IMR-90 (cell line): ENCODE data around the gene TRMT13. TPM values are rescaled to one million over a fixed set of nuclear protein-coding genes. Genes with fewer than 3 reads are reported as not detected.

ENCODE experiments used
- ATAC-seq: fragments of 200-7000 bp; cut with Tn5 transposase; 2 replicates; pipeline ENCODE4 v1.9.1; 2020; ENCODE audit warnings: low read depth, mild to moderate bottlenecking, moderate library complexity
- BruUV-seq: library from RNA; stranded (reverse); fragments of 400-500 nt; replicated peaks from 2 replicates; lab custom pipeline; 2021; lab: Mats Ljungman, UMichigan
- CTCF ChIA-PET: fragments of 300-600 bp; formaldehyde crosslinking; extraction: SDS; loops from one replicate; lab custom pipeline; 2021; ENCODE audit warnings: antibody characterized with exemption; lab: Yijun Ruan, JAX
- POLR2A ChIA-PET: fragments of 300-600 bp; sonication (Branson Sonifier 250); formaldehyde crosslinking; loops from one replicate; lab custom pipeline; 2022; ENCODE audit warnings: antibody characterized with exemption; ENCODE audit not compliant: unreplicated experiment; lab: Charles Lee
- DNase-seq: peaks from one replicate; pipeline ENCODE4 v3.0.0; 2013
- H2AFZ ChIP-seq: replicated peaks from 2 replicates; pipeline ENCODE3; 2013; ENCODE audit warnings: low read length, mild to moderate bottlenecking; ENCODE audit not compliant: poor library complexity
- H2AK5ac ChIP-seq: 2 replicates; pipeline ENCODE4 v1.6.1; 2013; ENCODE audit warnings: low read depth, low read length, inconsistent platforms
- H2AK9ac ChIP-seq: replicated peaks from 2 replicates; pipeline ENCODE3; 2013; ENCODE audit warnings: mild to moderate bottlenecking, low read depth, low read length, moderate library complexity; ENCODE audit not compliant: poor library complexity
- H2BK120ac ChIP-seq: 2 replicates; pipeline ENCODE4 v1.6.1; 2013; ENCODE audit warnings: low read depth, low read length, inconsistent platforms
- H2BK15ac ChIP-seq: 3 replicates; pipeline ENCODE4 v1.6.1; 2013; ENCODE audit warnings: low read depth, low read length, inconsistent platforms
- H2BK20ac ChIP-seq: 2 replicates; pipeline ENCODE4 v1.6.1; 2013; ENCODE audit warnings: low read depth, mild to moderate bottlenecking, inconsistent platforms, low read length, moderate library complexity
- H2BK5ac ChIP-seq: 2 replicates; pipeline ENCODE4 v1.6.1; 2013; ENCODE audit warnings: mild to moderate bottlenecking, low read depth, low read length, inconsistent platforms; ENCODE audit not compliant: poor library complexity, severe bottlenecking
- H3K14ac ChIP-seq: replicated peaks from 2 replicates; pipeline ENCODE4 v1.6.1; 2013; ENCODE audit warnings: low read depth, low read length, inconsistent platforms
- H3K18ac ChIP-seq: 2 replicates; pipeline ENCODE4 v1.6.1; 2013; ENCODE audit warnings: low read depth, low read length, control low read depth
- H3K23ac ChIP-seq: 2 replicates; pipeline ENCODE4 v1.6.1; 2013; ENCODE audit warnings: low read depth, low read length, inconsistent platforms
- H3K27ac ChIP-seq: 2 replicates; pipeline ENCODE4 v1.5.1; 2013; ENCODE audit warnings: mild to moderate bottlenecking, control low read depth, low read length; ENCODE audit not compliant: insufficient read depth
- H3K27me3 ChIP-seq: 2 replicates; pipeline ENCODE4 v1.6.1; 2013; ENCODE audit warnings: low read length; ENCODE audit not compliant: control insufficient read depth, insufficient read depth
- H3K36me3 ChIP-seq: 2 replicates; pipeline ENCODE4 v1.6.1; 2013; ENCODE audit warnings: low read length, mixed read lengths; ENCODE audit not compliant: control insufficient read depth, insufficient read depth
- H3K4ac ChIP-seq: 2 replicates; pipeline ENCODE4 v1.6.1; 2013; ENCODE audit warnings: low read depth, low read length, inconsistent platforms
- H3K4me1 ChIP-seq: 2 replicates; pipeline ENCODE4 v1.6.1; 2013; ENCODE audit warnings: low read length, mixed read lengths; ENCODE audit not compliant: control insufficient read depth, insufficient read depth
- H3K4me2 ChIP-seq: 2 replicates; pipeline ENCODE4 v1.6.1; 2013; ENCODE audit warnings: low read depth, mild to moderate bottlenecking, control low read depth, low read length, moderate library complexity
- H3K4me3 ChIP-seq: 2 replicates; pipeline ENCODE4 v1.5.1; 2013; ENCODE audit warnings: low read depth, mild to moderate bottlenecking, control low read depth, low read length, moderate library complexity; ENCODE audit not compliant: insufficient read depth
- H3K56ac ChIP-seq: 2 replicates; pipeline ENCODE4 v1.6.1; 2013; ENCODE audit warnings: low read length, inconsistent platforms; ENCODE audit not compliant: insufficient read depth; ENCODE audit errors: extremely low read depth
- H3K79me1 ChIP-seq, 2 experiments: 2 replicates each; pipeline ENCODE4 v1.6.1; 2013; ENCODE audit warnings: low read length in 2 of 2, inconsistent platforms in 1 of 2, low read depth in 1 of 2
- H3K9ac ChIP-seq: 2 replicates; pipeline ENCODE4 v1.6.1; 2013; ENCODE audit warnings: low read depth, low read length, control low read depth
- H3K9me1 ChIP-seq: 2 replicates; pipeline ENCODE4 v1.6.1; 2013; ENCODE audit warnings: low read length, inconsistent platforms; ENCODE audit not compliant: insufficient read depth
- H3K9me3 ChIP-seq: 2 replicates; pipeline ENCODE4 v1.6.1; 2013; ENCODE audit warnings: low read length; ENCODE audit not compliant: control insufficient read depth, insufficient read depth
- H4K20me1 ChIP-seq: 2 replicates; pipeline ENCODE4 v1.6.1; 2013; ENCODE audit warnings: low read length, inconsistent platforms; ENCODE audit not compliant: insufficient read depth
- H4K5ac ChIP-seq: 2 replicates; pipeline ENCODE4 v1.6.1; 2013; ENCODE audit warnings: mild to moderate bottlenecking, low read depth, low read length, control low read depth
- H4K8ac ChIP-seq, 2 experiments: 2 replicates each; pipeline ENCODE4 v1.6.1; 2013; ENCODE audit warnings: low read depth in 2 of 2, low read length in 2 of 2, control low read depth in 1 of 2, inconsistent platforms in 1 of 2
- H4K91ac ChIP-seq: 2 replicates; pipeline ENCODE4 v1.6.1; 2013; ENCODE audit warnings: low read depth, low read length, inconsistent platforms; ENCODE audit not compliant: insufficient read depth
- CEBPB ChIP-seq: IDR thresholded peaks from 2 replicates; pipeline ENCODE4 v1.6.1; 2012; ENCODE audit warnings: low read depth, low read length, improper control_type of control experiment
- WGBS, 2 experiments: methylation state at CpG; one replicate each; pipeline versions ENCODE4 v1.1.5 to v1.1.7; 2013; ENCODE audit warnings: missing lambda C conversion rate in 2 of 2; ENCODE audit not compliant: insufficient read length in 1 of 2; ENCODE audit errors: extremely low coverage in 2 of 2; 5-methylcytosine and 5-hydroxymethylcytosine counted together
- dilution Hi-C: fragments of 300-500 bp; cut with HindIII; formaldehyde crosslinking; loops from one replicate; pipeline ENCODE4 v1.14.3; 2018; ENCODE audit warnings: low sequenced_read_pairs; ENCODE audit not compliant: unreplicated experiment
- in situ Hi-C: fragments of 300-500 bp; cut with MboI; formaldehyde crosslinking; loops from 3 replicates; pipeline ENCODE4 v1.14.3; 2019; ENCODE audit warnings: low sequenced_read_pairs, inconsistent platforms, mixed read lengths
- intact Hi-C: fragments of 100-400 bp; cut with micrococcal nuclease; formaldehyde crosslinking; loops from 2 replicates; pipeline ENCODE4 v1.10.0; 2022
- polyA plus RNA-seq, 3 experiments: library from polyadenylated mRNA; depleted of rRNA; stranded (reverse); fragments of >200 nt; gene quantifications; 2 replicates each; pipeline ENCODE4 v1.2.3, GENCODE V29; 2012; ENCODE audit warnings: low replicate concordance in 1 of 3
- total RNA-seq: library from RNA; depleted of rRNA; stranded (reverse); fragments of >200 nt; gene quantifications from 2 replicates; pipeline ENCODE4 v1.2.3, GENCODE V29; 2012
- TF ChIP-seq, protein P1 (sequence below): fragments of 150-350 bp; IDR thresholded peaks from 2 replicates; pipeline ENCODE4 v1.6.1; 2016; ENCODE audit warnings: low read depth, mild to moderate bottlenecking, low read length, moderate library complexity, borderline replicate concordance

The TRMT13 gene
- total and polyA plus RNA-seq, 2 of the 4 experiments (the other 2 are of a cell fraction) = 5.2 to 7.7 TPM

DNA sequence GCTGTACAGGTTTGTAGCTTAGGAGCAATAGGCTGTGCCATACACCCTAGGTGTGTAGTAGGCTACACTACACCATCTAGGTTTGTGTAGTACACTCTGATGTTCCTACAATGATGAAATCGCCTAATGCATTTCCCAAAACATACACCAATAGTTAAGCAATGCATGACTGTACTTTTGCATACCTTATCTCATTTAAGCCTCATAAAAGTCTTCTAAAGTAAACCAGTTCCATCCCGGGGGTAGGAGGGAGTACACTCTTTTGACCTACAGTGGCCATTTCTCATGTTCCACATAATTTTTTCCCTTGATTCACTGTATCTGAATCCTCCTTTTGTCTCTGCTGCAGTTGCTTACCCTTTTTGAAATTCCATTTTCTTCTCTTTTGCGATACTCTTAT, 12.2 kb downstream of the TRMT13 start:
- H3K79me1 ChIP-seq = 0 out of 4 replicates have a peak, but pooled peaks cover 0 to 5% of the 10 kb centered on the region in 2 experiments
- H3K4ac ChIP-seq = no peak overlapping the region
- H3K9me1 ChIP-seq = 0 out of 2 replicates have a peak, but pooled peaks cover 2% of the 10 kb centered on the region
- no peak overlapping the region for H2BK15ac ChIP-seq
- H2AK5ac ChIP-seq = no peak overlapping the region
- H2BK120ac ChIP-seq = no peak overlapping the region
- no peaks in the 10 kb centered on the region for H4K20me1 ChIP-seq
- H3K9ac ChIP-seq = no peak overlapping the region
- no peaks in the 10 kb centered on the region for H3K27me3 ChIP-seq
- dilution Hi-C loops (no loop called here), in situ Hi-C loops (no loop called here), intact Hi-C loops (loop anchor here (10.0 kb wide), 1 partner anchor 90 kb away; no protein-coding TSS in a partner anchor)
- no peak overlapping the region for H3K14ac ChIP-seq
- H2AFZ ChIP-seq = no peak overlapping the region
- H2BK5ac ChIP-seq = no peak overlapping the region
- H3K36me3 ChIP-seq = peaks cover 22% of the 10 kb centered on the region
- ATAC-seq (no peak), DNase-seq (peak; percentile 13)
- POLR2A ChIA-PET = no interaction called here
- no peak overlapping the region for H3K56ac ChIP-seq
- no peak overlapping the region for H2BK20ac ChIP-seq
- no peak overlapping the region for H3K18ac ChIP-seq
- no peak overlapping the region for H4K8ac ChIP-seq
- no peak overlapping the region for H3K27ac ChIP-seq
- H3K4me2 ChIP-seq = no peak overlapping the region
- peak; percentile 30; the same call in 1 of the 2 replicates for TF ChIP-seq CEBPB
- TF ChIP-seq, protein P1, sequence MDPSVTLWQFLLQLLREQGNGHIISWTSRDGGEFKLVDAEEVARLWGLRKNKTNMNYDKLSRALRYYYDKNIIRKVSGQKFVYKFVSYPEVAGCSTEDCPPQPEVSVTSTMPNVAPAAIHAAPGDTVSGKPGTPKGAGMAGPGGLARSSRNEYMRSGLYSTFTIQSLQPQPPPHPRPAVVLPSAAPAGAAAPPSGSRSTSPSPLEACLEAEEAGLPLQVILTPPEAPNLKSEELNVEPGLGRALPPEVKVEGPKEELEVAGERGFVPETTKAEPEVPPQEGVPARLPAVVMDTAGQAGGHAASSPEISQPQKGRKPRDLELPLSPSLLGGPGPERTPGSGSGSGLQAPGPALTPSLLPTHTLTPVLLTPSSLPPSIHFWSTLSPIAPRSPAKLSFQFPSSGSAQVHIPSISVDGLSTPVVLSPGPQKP = no peak
- CTCF ChIA-PET = no interaction called here
- H4K91ac ChIP-seq = no peak overlapping the region
- no peaks in the 10 kb centered on the region for H3K9me3 ChIP-seq
- H3K4me1 ChIP-seq = no peaks in the 10 kb centered on the region
- no peak overlapping the region for H3K4me3 ChIP-seq
- 83% methylated on average over 1 of the region's 3 CpGs; no CpG with 5 or more reads in 1 of the 2 experiments for WGBS, 2 experiments
- no peak overlapping the region for H3K23ac ChIP-seq
- no peak overlapping the region for H2AK9ac ChIP-seq
- no TSS peak for BruUV-seq
- H4K5ac ChIP-seq = no peak overlapping the region
